Spleen (tissue), 11 donors: ENCODE results near the gene GTF2H4. TPM values are rescaled to one million over a fixed set of nuclear protein-coding genes. Genes with fewer than 3 reads are reported as not detected.

ENCODE experiments used
- DNase-seq: peaks from one replicate; pipeline ENCODE4 v3.0.0-alpha.2; 2020
- H3K27ac ChIP-seq, 8 donors: fragments of 200-600 bp; sonication (generic) in 7 of 8; 1 replicate in 4 of 8; 2 replicates in 4 of 8; pipeline versions ENCODE4 v1.5.0 to v1.8.0; 2016 to 2021; ENCODE audit warnings: inconsistent platforms in 4 of 8, mild to moderate bottlenecking in 4 of 8, moderate library complexity in 1 of 8
- H3K27me3 ChIP-seq, 7 donors: fragments of 200-600 bp; sonication (generic) in 6 of 7; replicated peaks in 1 of 7; 1 replicate in 4 of 7; 2 replicates in 3 of 7; pipeline versions ENCODE4 v1.5.0 to v1.8.0; 2016 to 2021; ENCODE audit warnings: inconsistent platforms in 3 of 7, mild to moderate bottlenecking in 1 of 7
- H3K36me3 ChIP-seq, 6 donors: fragments of 200-600 bp; sonication (generic) in 5 of 6; 1 replicate in 4 of 6; 2 replicates in 2 of 6; pipeline versions ENCODE4 v1.5.0 to v1.8.0; 2016 to 2021; ENCODE audit warnings: inconsistent platforms in 2 of 6
- H3K4me1 ChIP-seq, 6 donors: fragments of 200-600 bp; sonication (generic) in 5 of 6; 1 replicate in 3 of 6; 2 replicates in 3 of 6; pipeline versions ENCODE4 v1.5.0 to v1.8.0; 2016 to 2021; ENCODE audit warnings: inconsistent platforms in 3 of 6
- H3K4me3 ChIP-seq, 8 donors: fragments of 200-600 bp; sonication (generic) in 7 of 8; 1 replicate in 4 of 8; 2 replicates in 4 of 8; pipeline versions ENCODE4 v1.5.0 to v1.8.0; 2016 to 2021; ENCODE audit warnings: inconsistent platforms in 4 of 8, mild to moderate bottlenecking in 4 of 8, moderate library complexity in 2 of 8
- H3K9me3 ChIP-seq, 8 donors: fragments of 200-600 bp; sonication (generic) in 7 of 8; 1 replicate in 4 of 8; 2 replicates in 4 of 8; pipeline versions ENCODE4 v1.5.0 to v1.8.0; 2016 to 2021; ENCODE audit warnings: inconsistent platforms in 4 of 8
- POLR2A ChIP-seq, 3 donors: fragments of 450-650 bp; IDR thresholded peaks; one replicate each; pipeline ENCODE4 v1.5.1; 2017; ENCODE audit warnings: antibody characterized with exemption in 3 of 3, mild to moderate bottlenecking in 1 of 3
- POLR2AphosphoS5 ChIP-seq, 3 donors: sonication (generic); formaldehyde crosslinking; IDR thresholded peaks; one replicate each; pipeline ENCODE4 v1.5.1; 2017; ENCODE audit warnings: antibody characterized with exemption in 3 of 3
- WGBS, 5 donors: extraction: QIAGEN DNeasy Blood & Tissue Kit in 3 of 5; methylation state at CpG; one replicate each; pipeline versions ENCODE4 v1.1.5 to v1.1.7; 2013 to 2018; 5-methylcytosine and 5-hydroxymethylcytosine counted together
- intact Hi-C: fragments of 100-400 bp; cut with DNase I; formaldehyde crosslinking; loops from one replicate; pipeline ENCODE4 v1.15.0; 2023; ENCODE audit warnings: low total_unique reads
- polyA plus RNA-seq, 3 donors: library from polyadenylated mRNA; stranded (reverse); fragments of 200-250 nt; gene quantifications; one replicate each; pipeline ENCODE4 v1.2.1, GENCODE V29; 2013
- total RNA-seq, 7 donors: library from RNA; depleted of rRNA in 3 of 7; stranded (reverse); fragments of >200 nt in 3 of 7; fragmentation: NEBNext Ultra II Directional in 4 of 7; extraction: Animal tissue kit (Norgen Biotek cat#: 25700) in 4 of 7; gene quantifications; one replicate each; pipeline versions ENCODE4 v1.1.0 to v1.2.1, GENCODE V29; 2016 to 2021
- TF ChIP-seq, protein P1 (sequence below), 11 experiments: fragments of 200-600 bp in 7 of 11; fragments of 450-650 bp in 4 of 11; sonication (generic) in 4 of 11; IDR thresholded peaks in 8 of 11; conservative IDR thresholded peaks in 3 of 11; 1 replicate in 7 of 11; 2 replicates in 4 of 11; pipeline versions ENCODE4 v1.4.0 to v1.8.0; 2016 to 2021; ENCODE audit warnings: antibody characterized with exemption in 11 of 11, inconsistent platforms in 4 of 11, mild to moderate bottlenecking in 1 of 11
- donor health status: healthy with polysubstance abuse.
- donor health status: DM: no; HTN: no; CAD: no; lungs with moderate emphysema.
- donor health status: DM: no; HTN: no; CAD: no.
- donor health status: Bipolar disorder and iron deficiency.
- donor health status: healthy.
- donor health status: DM: no; HTN: no; CAD: no.
- donor health status: DM: yes; HTN: yes; CAD: no.

The GTF2H4 gene
- total and polyA plus RNA-seq, 10 donors = 20.6 to 49.7 (median 29.3) TPM

DNA sequence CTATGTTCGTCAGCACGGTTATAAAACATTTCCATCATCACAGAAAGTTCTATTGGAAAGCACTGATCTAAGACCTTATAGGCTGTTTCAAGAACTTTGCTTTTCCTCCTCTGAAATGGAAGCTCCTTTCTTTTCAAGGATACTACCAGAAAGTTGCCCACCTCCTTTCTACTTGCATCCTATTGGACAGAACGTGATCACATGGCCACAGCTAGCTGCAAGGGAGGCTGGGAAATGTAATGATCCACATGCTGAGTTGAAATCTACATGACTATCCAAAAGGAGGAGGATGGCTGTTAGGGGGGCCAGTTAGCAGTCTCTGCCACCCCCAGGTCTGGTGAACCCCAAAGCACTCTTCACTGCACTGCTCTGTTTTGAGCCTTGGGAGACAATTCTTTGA lies 20.7 kb downstream of the GTF2H4 start:
- H3K9me3 ChIP-seq = peaks cover 0 to 13% (median 9%) of the 10 kb centered on the region in 8 donors
- H3K27me3 ChIP-seq = no peaks in the 10 kb centered on the region
- no peaks in the 10 kb centered on the region for H3K4me1 ChIP-seq
- 77 to 96% (median 93%) methylated on average over 3 of the region's 3 CpGs for WGBS, 5 donors
- DNase-seq = no peak
- H3K27ac ChIP-seq = no peak overlapping the region
- TF ChIP-seq, protein P1, sequence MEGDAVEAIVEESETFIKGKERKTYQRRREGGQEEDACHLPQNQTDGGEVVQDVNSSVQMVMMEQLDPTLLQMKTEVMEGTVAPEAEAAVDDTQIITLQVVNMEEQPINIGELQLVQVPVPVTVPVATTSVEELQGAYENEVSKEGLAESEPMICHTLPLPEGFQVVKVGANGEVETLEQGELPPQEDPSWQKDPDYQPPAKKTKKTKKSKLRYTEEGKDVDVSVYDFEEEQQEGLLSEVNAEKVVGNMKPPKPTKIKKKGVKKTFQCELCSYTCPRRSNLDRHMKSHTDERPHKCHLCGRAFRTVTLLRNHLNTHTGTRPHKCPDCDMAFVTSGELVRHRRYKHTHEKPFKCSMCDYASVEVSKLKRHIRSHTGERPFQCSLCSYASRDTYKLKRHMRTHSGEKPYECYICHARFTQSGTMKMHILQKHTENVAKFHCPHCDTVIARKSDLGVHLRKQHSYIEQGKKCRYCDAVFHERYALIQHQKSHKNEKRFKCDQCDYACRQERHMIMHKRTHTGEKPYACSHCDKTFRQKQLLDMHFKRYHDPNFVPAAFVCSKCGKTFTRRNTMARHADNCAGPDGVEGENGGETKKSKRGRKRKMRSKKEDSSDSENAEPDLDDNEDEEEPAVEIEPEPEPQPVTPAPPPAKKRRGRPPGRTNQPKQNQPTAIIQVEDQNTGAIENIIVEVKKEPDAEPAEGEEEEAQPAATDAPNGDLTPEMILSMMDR (IDR thresholded peaks at IDR 0.05 in 8 of 11, conservative IDR thresholded peaks at IDR 0.05 in 3 of 11) = no peak
- TF ChIP-seq POLR2AphosphoS5 (IDR thresholded peaks at IDR 0.05) (no peak), POLR2A (IDR thresholded peaks at IDR 0.05) (no peak)
- intact Hi-C loops = no loop called here
- peaks cover 0 to 41% (median 29%) of the 10 kb centered on the region in 6 donors for H3K36me3 ChIP-seq
- no peak overlapping the region for H3K4me3 ChIP-seq

DNA sequence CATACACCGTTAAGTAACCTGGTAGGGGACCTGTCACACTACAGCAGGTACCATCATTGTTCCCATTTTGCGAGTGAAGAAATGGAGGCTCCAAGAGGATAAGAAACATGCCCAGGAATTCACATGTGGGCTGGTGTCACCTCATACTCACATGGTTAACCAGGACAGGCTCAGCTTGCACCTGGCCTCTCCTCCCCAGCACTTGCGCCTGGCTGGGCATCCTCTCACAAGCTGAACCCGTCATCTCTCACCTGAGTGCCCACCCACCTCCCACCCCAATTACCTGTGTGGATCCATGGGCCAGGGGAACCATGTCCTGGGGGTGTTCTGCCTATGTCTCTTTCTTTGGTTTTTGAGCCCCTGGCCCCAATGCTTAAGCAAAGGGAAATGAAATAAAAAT lies 22.5 kb downstream of the GTF2H4 start:
- DNase-seq = no peak
- Histone ChIP-seq H3K27ac (no peak overlapping the region), H3K9me3 (peaks cover 0 to 13% (median 9%) of the 10 kb centered on the region in 8 donors), H3K4me1 (no peaks in the 10 kb centered on the region), H3K27me3 (no peaks in the 10 kb centered on the region), H3K4me3 (no peak overlapping the region), H3K36me3 (peaks cover 0 to 23% (median 15%) of the 10 kb centered on the region in 6 donors)
- TF ChIP-seq, protein P1 (IDR thresholded peaks at IDR 0.05 in 8 of 11, conservative IDR thresholded peaks at IDR 0.05 in 3 of 11) = no peak
- TF ChIP-seq POLR2A (IDR thresholded peaks at IDR 0.05) (no peak), POLR2AphosphoS5 (IDR thresholded peaks at IDR 0.05) (no peak)
- intact Hi-C loops = no loop called here
- WGBS, 5 donors = 80 to 96% (median 92%) methylated on average over 4 of the region's 4 CpGs

DNA sequence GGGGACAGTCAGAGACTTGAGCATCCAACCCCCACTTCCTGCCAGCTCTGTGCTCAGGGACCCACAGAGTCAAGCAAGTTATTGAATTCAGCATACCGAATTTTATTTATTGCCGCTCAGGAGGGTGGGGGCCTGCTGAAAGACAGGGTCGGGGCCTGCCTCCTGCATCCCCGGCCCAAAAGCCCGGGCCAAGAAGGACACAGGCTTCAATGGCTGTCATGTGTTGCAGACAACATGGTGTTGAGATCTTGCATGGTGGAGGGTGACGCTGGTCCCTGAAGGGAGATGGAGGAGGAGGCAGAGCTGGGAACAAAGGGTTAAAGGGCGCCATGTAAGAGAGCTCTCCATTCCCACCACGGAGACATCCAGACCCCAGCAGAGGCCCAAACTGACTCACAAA lies 23.3 kb downstream of the GTF2H4 start:
- no peaks in the 10 kb centered on the region for H3K27me3 ChIP-seq
- DNase-seq = no peak
- TF ChIP-seq POLR2AphosphoS5 (IDR thresholded peaks at IDR 0.05) (no peak), POLR2A (IDR thresholded peaks at IDR 0.05) (no peak)
- TF ChIP-seq, protein P1 (IDR thresholded peaks at IDR 0.05 in 8 of 11, conservative IDR thresholded peaks at IDR 0.05 in 3 of 11) = no peak
- peaks cover 0 to 13% (median 9%) of the 10 kb centered on the region in 8 donors for H3K9me3 ChIP-seq
- intact Hi-C loops = no loop called here
- no peak overlapping the region for H3K27ac ChIP-seq
- no peaks in the 10 kb centered on the region for H3K4me1 ChIP-seq
- H3K36me3 ChIP-seq = peaks cover 0 to 15% (median 7%) of the 10 kb centered on the region in 6 donors
- H3K4me3 ChIP-seq = no peak overlapping the region
- WGBS, 5 donors = 65 to 76% (median 68%) methylated on average over 8 of the region's 8 CpGs

DNA sequence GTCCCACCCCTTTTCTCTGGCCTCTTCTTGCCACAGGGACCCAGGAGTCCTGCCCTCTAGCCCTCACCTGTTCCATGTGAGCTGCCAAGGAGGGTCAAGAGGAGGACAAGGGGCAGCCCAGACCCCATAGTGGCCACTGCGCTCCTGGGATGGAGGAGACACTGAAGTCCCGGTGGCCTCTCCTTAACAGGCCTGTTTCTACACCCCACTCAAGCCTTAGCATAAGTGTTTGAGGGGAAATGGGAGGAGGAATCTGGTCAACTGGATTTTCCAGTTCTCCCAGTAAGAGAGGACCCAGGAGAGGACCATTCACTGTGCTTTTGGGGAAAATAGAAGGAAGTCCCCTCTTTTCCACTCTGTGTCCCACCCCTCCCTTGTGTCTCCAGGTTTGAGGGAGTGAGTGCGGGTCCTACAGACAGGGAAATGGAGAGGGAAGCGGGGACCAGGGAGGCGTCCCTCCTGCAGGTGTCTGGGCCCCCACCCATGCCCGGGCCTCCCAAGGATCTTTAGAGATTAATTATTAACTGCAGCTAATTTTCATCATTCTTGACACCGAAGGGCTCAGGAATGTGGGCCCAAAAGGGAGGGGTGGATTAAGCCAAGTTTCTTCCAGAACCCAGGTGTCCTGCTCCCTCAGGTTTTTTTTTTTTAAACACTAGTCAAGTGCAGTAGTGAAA lies 24.1 kb downstream of the GTF2H4 start, which contains the start of gene SFTA2:
SFTA2 (minus strand) TSS at position 202 of the 677 bp plus-strand sequence; CDS start at position 128, 74 bp downstream.
- Histone ChIP-seq H3K9me3 (peaks cover 0 to 13% (median 9%) of the 10 kb centered on the region in 8 donors), H3K27ac (no peak within 1 kb of the TSS), H3K4me3 (no peak within 1 kb of the TSS), H3K27me3 (no peaks in the 10 kb centered on the region), H3K36me3 (peaks cover 0 to 7% (median 0%) of the 10 kb centered on the region in 6 donors), H3K4me1 (no peaks in the 10 kb centered on the region)
- no peak for DNase-seq
- intact Hi-C loops = no loop called here
- no peak for TF ChIP-seq POLR2A (IDR thresholded peaks at IDR 0.05)
- TF ChIP-seq, protein P1 (IDR thresholded peaks at IDR 0.05 in 8 of 11, conservative IDR thresholded peaks at IDR 0.05 in 3 of 11) = no peak
- TF ChIP-seq POLR2AphosphoS5 (IDR thresholded peaks at IDR 0.05) = no peak
- 83 to 92% (median 89%) methylated on average over 7 of the region's 7 CpGs for WGBS, 5 donors
